Measurements from ENCODE around the gene FREM1. TPM values are rescaled to one million over a fixed set of nuclear protein-coding genes. Genes with fewer than 3 reads are reported as not detected.

Gene FREM1
- polyA plus RNA-seq, 1 donor = 19.4 TPM

DNA sequence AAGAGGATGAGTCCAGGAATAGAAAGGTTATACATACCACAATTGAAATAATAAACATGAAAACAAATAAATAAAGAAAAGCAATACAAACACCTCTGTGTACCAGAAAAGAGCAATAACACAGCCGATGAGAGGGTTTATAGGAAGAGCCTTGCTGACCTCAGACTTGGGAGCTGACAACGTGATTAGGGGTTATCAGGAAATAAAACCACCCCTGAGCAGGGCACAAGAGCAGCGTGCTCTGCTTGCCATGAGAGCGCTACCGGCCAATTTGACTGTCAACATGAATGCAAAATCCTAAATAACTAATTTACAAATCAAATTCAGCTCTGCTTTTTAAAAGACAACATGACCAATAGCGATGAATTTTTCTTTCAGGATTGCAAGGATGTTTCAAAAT, 2.6 kb upstream of the FREM1 start:
- no peak for DNase-seq (ENCODE audit: low read depth)

DNA sequence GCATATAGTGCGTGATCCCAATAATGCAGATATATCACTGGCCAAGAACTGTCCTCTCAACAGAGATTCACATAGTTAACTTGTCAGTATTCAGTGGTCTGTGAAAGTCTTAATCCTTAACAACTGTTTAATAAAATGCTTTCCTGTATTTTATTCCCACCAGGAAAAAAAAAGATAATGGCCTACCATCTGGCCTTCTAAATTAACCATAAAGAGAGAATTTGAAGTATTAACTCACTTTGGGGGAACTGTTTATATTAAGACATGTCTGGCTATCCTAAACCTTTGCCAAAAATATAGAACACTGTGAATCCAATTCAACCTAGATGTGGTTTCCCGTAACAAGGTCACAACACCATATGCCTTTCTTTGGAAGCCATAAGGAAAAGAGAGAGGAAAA, 818 bp upstream of the FREM1 start:
- no peak for DNase-seq (ENCODE audit: low read depth)

- DNase-seq (ENCODE audit: low read depth) = no peak
Observed at GRCh38 chr9:14909601-14909960, 647 bp downstream of the FREM1 start.

- DNase-seq (ENCODE audit: low read depth) = no peak
Observed at GRCh38 chr9:14909181-14909580, 1.0 kb downstream of the FREM1 start.

DNA sequence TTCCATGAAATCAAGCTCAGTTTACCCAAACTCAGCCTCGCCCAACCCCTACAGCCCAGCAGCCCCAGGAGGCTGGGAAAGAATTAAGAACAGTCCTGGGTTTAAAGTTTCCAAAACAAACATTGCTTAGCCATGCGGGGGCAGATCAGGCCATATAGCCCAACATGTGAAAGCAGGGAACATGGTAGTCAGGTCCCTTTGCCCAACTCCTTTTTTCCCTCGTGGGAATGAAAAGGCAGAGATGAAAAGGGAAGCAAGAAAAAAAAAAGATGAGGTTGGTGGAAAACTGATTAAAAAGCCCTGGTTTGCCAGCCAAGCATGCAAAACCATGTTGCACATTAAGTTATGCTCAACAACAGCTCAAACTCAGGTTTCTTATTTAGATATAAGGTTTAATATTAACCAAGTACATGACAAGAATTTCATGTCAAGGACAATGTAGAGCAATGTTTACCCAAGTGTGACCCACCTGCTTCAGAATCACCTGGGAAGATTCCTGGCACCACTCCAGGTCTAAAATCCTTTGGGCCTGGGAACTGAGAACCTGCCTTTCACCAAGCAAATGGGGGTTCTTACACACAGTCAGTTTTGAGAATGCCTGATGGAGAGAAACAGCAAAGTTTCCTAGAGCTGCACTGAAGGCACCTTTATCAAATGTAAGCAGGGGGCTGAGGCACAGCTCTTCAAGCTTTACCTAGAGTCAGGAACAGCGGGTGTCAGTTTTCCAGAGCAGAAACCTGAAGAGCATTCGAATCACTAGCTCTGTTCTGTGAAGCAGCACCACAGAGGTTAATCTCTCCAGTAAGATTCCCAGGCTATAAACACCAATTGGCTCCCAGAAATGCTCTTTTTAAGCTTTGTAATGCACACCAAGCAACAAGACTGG, 1.7 kb downstream of the FREM1 start:
- DNase-seq (ENCODE audit: low read depth) = no peak

DNA sequence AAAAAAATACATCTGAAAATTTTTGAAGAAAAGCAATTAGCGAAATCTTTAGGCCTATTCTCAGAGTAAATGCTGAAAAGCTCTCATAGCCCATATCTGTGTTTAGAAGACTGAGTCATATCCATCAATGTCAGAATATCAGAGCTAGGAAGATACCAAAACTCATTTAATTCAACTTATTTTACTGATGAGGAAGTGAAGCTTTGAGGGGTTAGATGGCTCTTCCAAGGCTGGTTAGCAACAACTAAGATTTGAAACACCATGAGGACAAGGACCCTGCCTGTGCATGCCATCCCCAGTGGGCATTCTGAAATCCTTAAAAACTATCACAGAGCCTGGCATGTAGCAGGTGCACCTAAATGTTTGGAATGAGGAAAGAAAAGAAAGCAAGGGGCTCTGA, 2.5 kb downstream of the FREM1 start:
- no peak for DNase-seq (ENCODE audit: low read depth)

DNA sequence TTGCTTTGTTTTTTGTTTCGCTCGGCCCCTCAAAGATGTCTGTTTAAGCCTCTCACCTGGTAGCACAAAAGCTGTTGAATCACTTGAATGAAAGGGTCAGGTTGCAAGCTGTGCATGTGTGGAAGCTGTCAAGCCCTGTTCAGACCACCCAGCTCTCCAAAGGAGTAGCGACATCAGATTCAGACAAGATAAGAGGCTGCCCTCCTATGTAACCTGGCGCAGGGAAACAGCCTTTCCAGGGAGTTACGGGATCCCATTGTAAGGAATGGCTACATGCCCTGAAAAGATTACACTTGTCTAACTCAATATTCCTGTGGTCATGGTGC, 2.9 kb downstream of the FREM1 start:
- DNase-seq (ENCODE audit: low read depth) = no peak

DNA sequence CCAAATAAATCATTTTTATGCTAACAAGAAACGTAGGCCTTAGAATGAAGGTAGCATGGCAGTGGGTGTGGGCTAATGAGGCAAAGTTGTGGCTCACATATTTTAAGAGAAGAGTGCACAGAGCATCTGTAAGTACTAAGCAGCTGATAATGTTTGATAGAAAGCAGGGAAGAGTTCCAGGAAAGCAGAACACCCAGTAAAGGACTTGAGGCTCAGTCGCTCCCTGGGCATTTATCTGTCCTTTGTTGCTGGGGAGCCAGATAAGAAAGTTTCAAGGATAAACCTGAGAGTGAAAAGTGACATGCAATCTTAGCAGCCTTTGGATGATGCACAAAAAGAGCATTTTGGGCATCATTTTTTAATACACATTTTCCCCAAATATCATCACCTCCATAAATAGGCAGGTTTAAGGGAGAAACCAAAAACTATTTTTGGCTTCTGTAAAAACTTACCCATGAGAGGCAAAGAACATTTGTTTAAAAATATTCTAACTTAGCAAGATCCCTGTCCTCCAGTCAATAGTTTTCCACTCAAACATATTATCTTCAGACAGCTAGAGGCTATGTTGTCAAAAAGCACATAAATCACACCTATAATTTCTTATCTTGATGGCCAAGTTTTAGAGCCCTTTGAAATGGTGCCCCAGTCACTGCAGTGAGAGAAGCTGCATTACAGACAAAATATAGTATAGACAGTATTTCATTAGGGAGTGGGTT, 3.4 kb downstream of the FREM1 start:
- DNase-seq (ENCODE audit: low read depth) = no peak

- DNase-seq (ENCODE audit: low read depth) = no peak
Observed at GRCh38 chr9:14906000-14906399, 4.2 kb downstream of the FREM1 start.

- no peak for DNase-seq (ENCODE audit: low read depth)
Observed at GRCh38 chr9:14903040-14903439, 7.2 kb downstream of the FREM1 start.

GRCh38 chr9:14902561-14902960, 7.7 kb downstream of the FREM1 start:
- no peak for DNase-seq (ENCODE audit: low read depth)

DNA sequence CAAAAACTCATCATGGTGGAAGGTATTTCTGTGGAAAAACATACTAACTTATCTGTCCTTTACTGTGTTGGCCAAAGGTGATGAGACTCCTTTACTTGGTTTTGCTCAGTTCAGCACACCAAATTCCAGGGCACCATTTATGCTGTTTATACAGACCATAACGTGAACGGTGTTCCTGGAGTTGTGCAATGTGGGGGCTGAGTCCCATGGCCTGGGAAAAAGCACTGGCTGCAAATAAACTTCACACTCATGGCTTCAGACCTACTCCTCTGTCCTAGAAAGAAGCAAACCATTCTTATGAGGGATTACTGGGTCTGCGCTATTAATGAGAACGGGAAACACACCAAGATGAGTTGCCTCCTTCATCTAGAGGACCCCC, 10.4 kb downstream of the FREM1 start:
- DNase-seq (ENCODE audit: low read depth) = no peak

GRCh38 chr9:14899042-14899814, 11.0 kb downstream of the FREM1 start:
- no peak for DNase-seq (ENCODE audit: low read depth)

- DNase-seq (ENCODE audit: low read depth) = no peak
Observed at GRCh38 chr9:14895806-14896205, 14.4 kb downstream of the FREM1 start.

DNA sequence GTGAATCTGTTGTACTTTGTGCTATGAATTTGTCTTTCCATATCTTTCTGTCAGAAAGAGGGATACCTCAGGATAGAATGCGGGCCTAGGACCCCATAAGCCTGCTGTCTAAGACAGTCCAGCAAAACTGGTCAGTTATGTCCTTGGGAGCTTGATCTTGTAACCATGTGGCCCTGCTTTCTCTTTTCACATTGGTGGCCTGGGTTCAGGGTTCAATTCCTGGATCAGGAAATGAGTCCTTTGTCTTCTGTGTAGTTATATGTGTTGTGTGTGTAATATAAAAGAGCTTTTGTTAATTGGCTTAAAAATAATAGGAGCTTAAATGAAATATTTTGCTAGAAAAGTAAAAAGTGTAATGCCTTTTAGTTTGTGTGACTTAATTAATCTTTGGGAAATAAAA, 16.9 kb downstream of the FREM1 start:
- no peak for DNase-seq (ENCODE audit: low read depth)

- no peak for DNase-seq (ENCODE audit: low read depth)
Observed at GRCh38 chr9:14891332-14891731, 18.9 kb downstream of the FREM1 start.

- no peak for DNase-seq (ENCODE audit: low read depth)
Observed at GRCh38 chr9:14889451-14889850, 20.8 kb downstream of the FREM1 start.

DNA sequence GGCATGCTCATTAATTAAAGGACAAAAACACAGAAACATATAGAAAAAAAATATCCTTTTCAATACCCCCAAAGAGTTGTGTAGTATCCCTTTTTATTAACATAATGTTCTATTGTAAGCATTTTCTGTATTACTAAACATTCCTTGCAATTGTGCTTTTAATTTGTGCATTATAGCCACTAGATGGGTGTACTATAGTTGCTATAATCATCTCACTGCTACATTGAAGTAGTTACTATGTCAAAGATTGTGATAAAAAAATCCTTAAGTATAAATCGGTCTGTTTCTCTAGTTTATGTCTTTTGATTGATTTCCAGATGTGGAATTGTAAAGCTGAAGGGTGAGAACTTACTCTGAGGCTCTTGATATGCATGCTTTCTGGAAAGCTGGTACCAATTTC, 21.4 kb downstream of the FREM1 start:
- no peak for DNase-seq (ENCODE audit: low read depth)

- no peak for DNase-seq (ENCODE audit: low read depth)
Observed at GRCh38 chr9:14888272-14888671, 22.0 kb downstream of the FREM1 start.

DNA sequence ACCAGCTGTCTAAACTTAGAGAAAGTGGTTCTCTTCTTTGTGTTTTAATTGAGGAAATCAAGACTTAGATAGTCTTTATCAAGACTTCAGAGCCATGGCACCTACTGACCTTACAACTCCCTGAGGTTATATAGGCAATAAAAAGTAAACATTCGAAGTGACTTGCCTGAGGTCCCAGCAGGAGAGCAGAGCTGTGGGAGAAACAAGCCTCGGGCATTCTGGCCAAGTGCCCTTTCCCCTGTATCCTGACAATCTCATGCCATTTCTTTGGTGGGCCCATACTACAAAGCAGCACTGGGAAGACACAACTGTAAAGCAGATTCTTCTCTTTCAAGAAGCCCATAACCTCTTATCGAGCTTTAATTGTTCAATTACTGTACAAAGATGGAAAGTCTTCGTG, 23.1 kb downstream of the FREM1 start:
- DNase-seq (ENCODE audit: low read depth) = no peak

DNA sequence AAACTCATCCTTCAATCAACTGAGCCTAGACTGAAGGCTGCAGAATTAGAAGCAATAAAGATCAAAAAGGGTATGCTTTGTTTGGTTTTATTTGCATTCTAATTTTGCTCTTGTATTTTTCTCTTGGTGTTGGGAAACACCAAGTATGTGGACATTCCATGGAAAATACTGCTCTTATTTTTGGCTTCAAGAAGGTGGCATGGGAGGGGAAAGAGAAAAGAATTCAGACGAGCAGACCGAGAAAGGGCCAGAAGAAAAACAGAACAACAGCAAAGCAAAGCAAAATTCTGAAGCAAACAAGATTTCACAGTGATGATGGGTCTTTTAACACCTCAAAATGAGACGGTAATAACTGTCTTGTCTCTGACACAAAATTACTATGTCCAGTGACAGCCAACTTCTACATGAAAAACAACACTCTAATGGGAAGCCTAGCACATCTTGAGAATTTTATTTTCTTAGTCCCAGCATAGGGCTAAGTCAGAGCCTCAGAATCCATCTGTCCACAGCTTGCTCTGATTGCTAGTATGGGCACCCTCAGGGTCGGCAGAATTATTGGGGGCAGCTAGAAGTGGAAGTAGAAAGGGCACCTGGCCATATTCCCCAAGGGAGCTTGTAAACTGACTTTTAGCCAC, 26.8 kb downstream of the FREM1 start:
- DNase-seq (ENCODE audit: low read depth) = no peak

- DNase-seq (ENCODE audit: low read depth) = no peak
Observed at GRCh38 chr9:14882090-14882489, 28.1 kb downstream of the FREM1 start.

Data from forelimb muscle (tissue), 1 donor.